GDM1 (cell line): ENCODE data around the gene FSIP1.

Source experiments
- DNase-seq: peaks from one replicate; lab custom pipeline; 2025; lab: John Stamatoyannopoulos, UW

Gene FSIP1

GRCh38 chr15:39792025-39792843 lies 9.6 kb upstream of the FSIP1 start:
- no peak for DNase-seq

- DNase-seq, result no peak
Observed at GRCh38 chr15:39789736-39790135, 7.1 kb upstream of the FSIP1 start.

DNA sequence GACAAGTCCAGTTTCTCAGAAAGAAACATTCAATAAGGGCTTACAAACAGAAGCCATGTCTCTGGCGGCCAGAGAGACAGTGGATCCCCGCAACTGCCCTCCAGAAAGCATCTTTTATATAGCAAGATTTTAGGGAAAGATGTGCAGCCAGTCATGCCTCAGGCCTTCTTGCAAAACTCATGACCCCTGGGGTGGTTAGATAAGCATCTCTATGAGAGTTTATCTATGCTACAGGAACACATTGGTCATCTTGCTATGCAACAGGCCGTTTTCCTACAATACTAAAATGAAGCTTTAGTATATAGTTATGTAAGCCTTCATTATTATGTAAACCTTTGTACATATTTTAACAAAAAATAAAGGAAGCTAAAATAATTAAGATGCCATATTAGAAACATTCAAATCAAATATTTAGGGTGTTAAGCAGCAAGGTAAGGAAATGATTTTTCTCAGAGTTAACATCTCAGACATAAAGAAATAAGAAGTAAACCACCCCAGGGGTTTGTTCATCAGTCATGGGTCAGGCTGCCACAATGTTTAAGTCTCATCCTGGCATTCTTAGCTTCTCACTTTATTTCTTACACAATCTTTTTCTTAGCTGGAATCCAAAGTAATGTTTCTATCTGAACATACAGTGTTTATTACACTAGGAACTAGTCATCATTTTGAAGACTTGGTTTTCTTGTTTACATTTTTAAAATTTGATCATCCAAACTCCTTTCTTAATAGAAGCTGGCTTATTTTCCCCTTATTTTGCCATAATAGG lies 6.3 kb upstream of the FSIP1 start:
- DNase-seq, result no peak

DNA sequence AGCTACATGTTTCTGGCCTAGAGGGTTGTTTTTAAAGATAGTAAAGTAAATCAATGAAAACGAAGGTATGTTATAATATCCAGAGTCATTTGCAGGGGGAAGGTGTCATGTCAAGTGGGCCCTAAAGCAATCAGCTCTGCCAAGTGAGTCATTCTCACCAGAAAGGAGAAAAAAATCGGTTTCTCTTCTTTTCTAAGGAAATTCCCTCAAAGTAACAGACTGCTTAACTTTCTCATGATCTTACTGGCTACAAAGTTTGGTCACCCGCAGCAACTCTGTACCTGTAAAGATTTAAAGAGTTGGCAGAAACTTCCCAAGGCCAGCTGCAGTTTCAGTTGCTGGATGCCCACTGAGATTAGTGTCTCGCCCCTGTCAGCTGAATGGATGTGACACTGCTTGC lies 5.5 kb upstream of the FSIP1 start:
- DNase-seq, result no peak

DNA sequence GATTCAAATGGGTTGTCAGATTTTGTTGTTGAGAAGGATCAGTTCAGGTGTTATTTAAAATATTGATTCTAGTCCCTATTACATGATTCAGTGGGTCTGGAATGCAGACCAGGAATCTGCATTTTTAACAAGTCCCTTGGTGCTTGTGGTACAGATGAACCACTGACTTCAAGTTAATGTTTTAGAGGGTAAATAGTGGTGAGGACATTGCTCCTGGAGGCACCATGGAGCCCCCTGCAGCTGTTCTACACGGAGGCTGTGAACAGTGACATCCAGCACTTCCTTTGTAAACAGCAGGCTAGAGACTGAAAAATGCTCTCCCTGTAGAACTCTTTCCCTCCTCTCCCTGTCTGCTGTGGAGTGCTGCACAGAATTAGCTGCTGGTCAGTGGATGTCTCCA lies 4.8 kb upstream of the FSIP1 start:
- no peak for DNase-seq

- DNase-seq, result peak; percentile 10
Observed at GRCh38 chr15:39786447-39787056, 3.9 kb upstream of the FSIP1 start.

- DNase-seq, result no peak
Observed at GRCh38 chr15:39785841-39786240, 3.2 kb upstream of the FSIP1 start.

- DNase-seq, result no peak
Observed at GRCh38 chr15:39785139-39785538, 2.5 kb upstream of the FSIP1 start.

- DNase-seq, result no peak
Observed at GRCh38 chr15:39784638-39785037, 2.0 kb upstream of the FSIP1 start.

GRCh38 chr15:39784125-39784524 lies 1.5 kb upstream of the FSIP1 start:
- no peak for DNase-seq

GRCh38 chr15:39783244-39783820 lies 691 bp upstream of the FSIP1 start:
- DNase-seq, result no peak

GRCh38 chr15:39781967-39782302 lies 706 bp downstream of the FSIP1 start:
- no peak for DNase-seq

- DNase-seq, result no peak
Observed at GRCh38 chr15:39781147-39781966, 1.3 kb downstream of the FSIP1 start.

DNA sequence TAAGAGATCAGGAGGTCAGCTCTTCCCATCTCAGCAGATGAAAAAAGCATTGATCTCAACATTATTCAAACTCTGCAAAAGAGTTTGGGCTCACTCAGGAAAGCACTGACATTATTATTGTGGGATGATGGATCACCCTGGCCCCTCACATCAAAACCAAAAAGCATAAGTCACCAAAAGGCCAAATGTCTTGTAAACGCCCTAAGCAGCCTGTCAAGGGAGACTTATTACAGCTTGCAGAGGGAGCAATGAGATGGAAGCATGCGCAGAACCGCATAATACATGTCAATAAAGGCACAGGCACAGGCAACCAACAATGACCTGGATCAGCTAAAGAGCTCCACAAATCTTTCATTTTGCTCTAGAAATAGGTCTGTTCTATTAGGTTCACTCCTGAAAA lies 4.6 kb downstream of the FSIP1 start:
- DNase-seq, result no peak

- no peak for DNase-seq
Observed at GRCh38 chr15:39777496-39777895, 5.1 kb downstream of the FSIP1 start.

GRCh38 chr15:39776068-39776467 lies 6.6 kb downstream of the FSIP1 start:
- DNase-seq, result no peak

DNA sequence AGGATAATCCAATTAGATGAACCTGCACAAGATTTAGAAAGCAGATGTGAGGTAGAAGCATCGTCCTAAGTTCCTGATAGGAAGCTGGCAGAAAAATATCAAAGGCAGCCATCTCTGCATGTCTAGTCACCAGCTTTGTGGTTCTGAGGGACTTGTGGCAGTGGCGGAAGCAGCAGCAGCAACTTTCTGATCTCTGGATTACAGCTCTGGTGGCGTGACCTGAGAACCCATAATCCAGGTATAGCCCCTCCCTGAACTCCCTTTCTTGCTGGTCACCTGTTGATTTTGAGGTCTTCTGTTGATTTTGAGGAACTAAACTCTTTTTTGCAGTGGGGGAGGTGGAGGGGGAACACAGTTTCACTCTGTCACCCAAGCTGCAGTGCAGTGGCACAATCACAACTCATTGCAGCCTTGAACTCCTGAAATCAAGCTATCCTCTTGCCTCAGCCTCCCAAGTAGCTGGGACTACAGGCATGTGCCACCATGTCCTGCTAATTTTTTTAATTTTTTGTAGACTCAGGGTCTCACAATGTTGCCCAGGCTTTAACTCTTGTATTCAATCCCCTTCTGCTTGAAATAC lies 7.9 kb downstream of the FSIP1 start:
- DNase-seq, result peak; percentile 38

GRCh38 chr15:39770748-39771689 lies 11.6 kb downstream of the FSIP1 start:
- DNase-seq, result no peak

GRCh38 chr15:39767921-39768320 lies 14.7 kb downstream of the FSIP1 start:
- DNase-seq, result no peak

DNA sequence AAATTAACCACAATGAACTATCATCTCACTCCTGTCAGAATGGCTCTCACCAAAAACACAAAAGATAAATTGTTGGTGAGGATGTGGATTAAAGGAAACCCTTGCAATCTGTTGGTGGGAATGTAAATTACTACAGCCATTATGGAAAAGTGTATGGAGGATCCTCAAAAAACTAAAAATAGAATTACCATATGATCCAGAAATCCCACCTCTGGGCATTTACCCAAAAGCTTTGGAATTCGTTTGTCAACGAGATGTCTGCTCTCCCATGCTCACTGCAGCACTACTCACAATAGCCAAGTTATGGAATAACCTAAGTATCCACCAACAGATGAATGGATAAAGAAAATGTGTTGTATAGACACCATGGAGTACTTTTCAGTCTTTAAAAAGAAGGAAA lies 21.6 kb downstream of the FSIP1 start:
- DNase-seq, result no peak
